Endodermal cell (in vitro differentiated cells): ENCODE measurements around the gene SYCN. TPM values are rescaled to one million over a fixed set of nuclear protein-coding genes. Genes with fewer than 3 reads are reported as not detected.
"Not testable (repeated sequence)": the region's sequence is repeated elsewhere in the genome, so short reads cannot be mapped to it uniquely, and the experiment has no call there.

Experiments used
- DNase-seq: peaks from one replicate; pipeline ENCODE4 v3.0.0-alpha.2; 2017
- H3K27ac ChIP-seq: 2 replicates; pipeline ENCODE4 v1.5.1; 2013; ENCODE audit warnings: mild to moderate bottlenecking, low read depth, low read length, moderate library complexity
- H3K27me3 ChIP-seq: 2 replicates; pipeline ENCODE4 v1.6.1; 2013; ENCODE audit warnings: mild to moderate bottlenecking, low read length, moderate library complexity; ENCODE audit not compliant: insufficient read depth, control insufficient read depth, poor library complexity, severe bottlenecking
- H3K36me3 ChIP-seq: 2 replicates; pipeline ENCODE4 v1.7.0; 2013; ENCODE audit warnings: mild to moderate bottlenecking, low read length, moderate library complexity; ENCODE audit not compliant: control insufficient read depth, insufficient read depth
- H3K4me1 ChIP-seq: one replicate; pipeline ENCODE4 v1.7.0; 2013; ENCODE audit warnings: low read length; ENCODE audit not compliant: control insufficient read depth, insufficient read depth
- H3K4me3 ChIP-seq: 2 replicates; pipeline ENCODE4 v1.5.1; 2013; ENCODE audit warnings: mild to moderate bottlenecking, low read length, moderate library complexity
- H3K9ac ChIP-seq: 2 replicates; pipeline ENCODE4 v1.6.1; 2013; ENCODE audit warnings: mild to moderate bottlenecking, low read length, moderate library complexity; ENCODE audit not compliant: poor library complexity, severe bottlenecking; ENCODE audit errors: extremely low read depth
- H3K9me3 ChIP-seq: 2 replicates; pipeline ENCODE4 v1.6.1; 2013; ENCODE audit warnings: mild to moderate bottlenecking, low read length, moderate library complexity; ENCODE audit not compliant: control insufficient read depth
- H3K27ac Mint-ChIP-seq: 2 replicates; pipeline ENCODE4 v1.8.0; 2020; ENCODE audit warnings: mixed read lengths
- H3K27me3 Mint-ChIP-seq: 2 replicates; pipeline ENCODE4 v1.8.0; 2021; ENCODE audit warnings: mild to moderate bottlenecking, mixed read lengths; ENCODE audit not compliant: insufficient read depth
- H3K36me3 Mint-ChIP-seq: 2 replicates; pipeline ENCODE4 v1.8.0; 2020; ENCODE audit warnings: low read depth, mixed read lengths
- H3K4me1 Mint-ChIP-seq: 2 replicates; pipeline ENCODE4 v1.8.0; 2020; ENCODE audit warnings: mixed read lengths
- H3K4me3 Mint-ChIP-seq: 2 replicates; pipeline ENCODE4 v1.8.0; 2020; ENCODE audit warnings: mild to moderate bottlenecking, moderate library complexity, mixed read lengths
- H3K9me3 Mint-ChIP-seq: 2 replicates; pipeline ENCODE4 v1.8.0; 2020; ENCODE audit warnings: mild to moderate bottlenecking, mixed read lengths
- WGBS, 2 experiments: methylation state at CpG; one replicate each; pipeline versions ENCODE4 v1.1.5 to v1.1.7; 2013; ENCODE audit warnings: missing lambda C conversion rate in 2 of 2, mixed read lengths in 1 of 2; ENCODE audit not compliant: insufficient coverage in 1 of 2, insufficient read length in 1 of 2; 5-methylcytosine and 5-hydroxymethylcytosine counted together
- total RNA-seq, 2 donors: library from RNA; stranded (reverse); fragmentation: NEBNext Ultra II Directional in 1 of 2; extraction: Animal tissue kit (Norgen Biotek cat#: 25700) in 1 of 2; gene quantifications; 2 replicates in 1 of 2; 3 replicates in 1 of 2; pipeline ENCODE4 v1.2.1, GENCODE V29; 2021
- TF ChIP-seq, protein P1 (sequence below): fragments of 200-600 bp; sonication (generic); conservative IDR thresholded peaks from 2 replicates; pipeline ENCODE4 v1.5.0; 2021; ENCODE audit warnings: antibody characterized with exemption, mild to moderate bottlenecking

The SYCN gene
- total RNA-seq, 2 donors from 2014 or later = not detected

DNA sequence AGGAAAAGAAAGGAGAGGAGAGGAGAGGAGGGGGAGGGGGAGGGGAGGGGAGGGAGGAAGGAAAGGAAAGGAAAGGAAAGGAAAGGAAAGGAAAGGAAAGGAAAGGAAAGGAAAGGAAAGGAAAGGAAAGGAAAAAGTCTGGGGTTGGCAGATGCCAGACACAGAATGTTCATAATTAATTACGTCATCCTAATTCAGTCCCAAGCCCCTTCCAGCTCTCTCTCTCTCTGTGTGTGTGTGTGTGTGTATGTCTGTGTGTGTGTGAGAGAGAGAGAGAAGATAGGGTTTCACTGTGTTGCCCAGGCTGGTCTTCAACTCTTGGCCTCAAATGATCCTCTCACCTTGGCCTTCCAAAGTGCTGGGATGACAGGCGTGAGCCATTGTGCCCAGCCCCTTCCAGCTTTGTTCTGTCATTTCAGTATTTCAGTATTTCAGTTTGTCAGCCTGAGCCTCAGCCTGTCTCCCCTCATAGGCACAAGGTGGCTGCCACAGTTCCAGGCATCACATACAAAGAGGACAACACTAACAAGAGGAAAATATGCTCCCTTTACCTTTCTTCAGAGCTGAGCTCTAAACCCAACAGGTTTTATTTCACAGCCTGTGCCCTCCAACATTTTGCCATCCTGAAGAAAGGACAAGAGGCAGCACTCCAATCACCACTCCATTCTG, 26.2 kb upstream of the SYCN start:
- Histone ChIP-seq H3K9ac (no peak overlapping the region), H3K27me3 (peaks cover 25% of the 10 kb centered on the region), H3K9me3 (no peaks in the 10 kb centered on the region), H3K4me1 (no peaks in the 10 kb centered on the region), H3K4me3 (no peak overlapping the region), H3K36me3 (no peaks in the 10 kb centered on the region), H3K27ac (no peak overlapping the region)
- H3K4me1 Mint-ChIP-seq = no peaks in the 10 kb centered on the region
- TF ChIP-seq, protein P1, sequence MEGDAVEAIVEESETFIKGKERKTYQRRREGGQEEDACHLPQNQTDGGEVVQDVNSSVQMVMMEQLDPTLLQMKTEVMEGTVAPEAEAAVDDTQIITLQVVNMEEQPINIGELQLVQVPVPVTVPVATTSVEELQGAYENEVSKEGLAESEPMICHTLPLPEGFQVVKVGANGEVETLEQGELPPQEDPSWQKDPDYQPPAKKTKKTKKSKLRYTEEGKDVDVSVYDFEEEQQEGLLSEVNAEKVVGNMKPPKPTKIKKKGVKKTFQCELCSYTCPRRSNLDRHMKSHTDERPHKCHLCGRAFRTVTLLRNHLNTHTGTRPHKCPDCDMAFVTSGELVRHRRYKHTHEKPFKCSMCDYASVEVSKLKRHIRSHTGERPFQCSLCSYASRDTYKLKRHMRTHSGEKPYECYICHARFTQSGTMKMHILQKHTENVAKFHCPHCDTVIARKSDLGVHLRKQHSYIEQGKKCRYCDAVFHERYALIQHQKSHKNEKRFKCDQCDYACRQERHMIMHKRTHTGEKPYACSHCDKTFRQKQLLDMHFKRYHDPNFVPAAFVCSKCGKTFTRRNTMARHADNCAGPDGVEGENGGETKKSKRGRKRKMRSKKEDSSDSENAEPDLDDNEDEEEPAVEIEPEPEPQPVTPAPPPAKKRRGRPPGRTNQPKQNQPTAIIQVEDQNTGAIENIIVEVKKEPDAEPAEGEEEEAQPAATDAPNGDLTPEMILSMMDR = no peak
- H3K9me3 Mint-ChIP-seq = no peaks in the 10 kb centered on the region
- WGBS, 2 experiments = 69 to 75% methylated on average over 1 of the region's 2 CpGs
- H3K4me3 Mint-ChIP-seq = no peak overlapping the region
- no peak overlapping the region for H3K27ac Mint-ChIP-seq
- H3K27me3 Mint-ChIP-seq = peaks cover 46% of the 10 kb centered on the region
- no peak for DNase-seq
- no peaks in the 10 kb centered on the region for H3K36me3 Mint-ChIP-seq

DNA sequence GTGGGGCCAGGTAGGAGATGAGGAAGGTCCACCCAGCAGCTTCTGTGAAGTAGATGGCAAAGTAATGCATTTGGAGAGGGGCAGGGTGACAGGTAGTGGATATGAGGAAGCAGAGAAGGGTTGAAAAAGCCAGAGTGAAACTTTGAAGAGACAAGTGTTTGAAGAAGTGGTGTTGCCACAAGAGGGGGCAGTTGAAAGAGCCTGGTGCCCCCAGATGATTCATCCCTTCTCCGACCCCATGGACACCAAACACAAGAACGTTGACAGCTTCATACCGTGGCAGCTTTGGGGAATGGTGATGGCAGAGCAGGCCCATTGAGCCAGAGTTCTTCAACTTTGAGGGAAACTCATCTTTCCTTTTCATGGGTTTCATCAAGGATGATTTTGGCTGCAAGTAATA, 20.8 kb upstream of the SYCN start:
- TF ChIP-seq, protein P1 = peak; percentile 51
- H3K9me3 Mint-ChIP-seq = no peaks in the 10 kb centered on the region
- no peaks in the 10 kb centered on the region for H3K36me3 Mint-ChIP-seq
- no peak overlapping the region for H3K27ac Mint-ChIP-seq
- Histone ChIP-seq H3K36me3 (no peaks in the 10 kb centered on the region), H3K27ac (no peak overlapping the region), H3K4me3 (no peak overlapping the region), H3K27me3 (peaks cover 14% of the 10 kb centered on the region), H3K9ac (no peak overlapping the region), H3K9me3 (no peaks in the 10 kb centered on the region), H3K4me1 (no peaks in the 10 kb centered on the region)
- peak; percentile 64 for DNase-seq
- no peaks in the 10 kb centered on the region for H3K4me1 Mint-ChIP-seq
- H3K4me3 Mint-ChIP-seq = no peak overlapping the region
- peaks cover 50% of the 10 kb centered on the region for H3K27me3 Mint-ChIP-seq
- 25 to 48% methylated on average over 2 to 3 of the region's 3 CpGs for whole genome bisulfite sequencing, 2 experiments

DNA sequence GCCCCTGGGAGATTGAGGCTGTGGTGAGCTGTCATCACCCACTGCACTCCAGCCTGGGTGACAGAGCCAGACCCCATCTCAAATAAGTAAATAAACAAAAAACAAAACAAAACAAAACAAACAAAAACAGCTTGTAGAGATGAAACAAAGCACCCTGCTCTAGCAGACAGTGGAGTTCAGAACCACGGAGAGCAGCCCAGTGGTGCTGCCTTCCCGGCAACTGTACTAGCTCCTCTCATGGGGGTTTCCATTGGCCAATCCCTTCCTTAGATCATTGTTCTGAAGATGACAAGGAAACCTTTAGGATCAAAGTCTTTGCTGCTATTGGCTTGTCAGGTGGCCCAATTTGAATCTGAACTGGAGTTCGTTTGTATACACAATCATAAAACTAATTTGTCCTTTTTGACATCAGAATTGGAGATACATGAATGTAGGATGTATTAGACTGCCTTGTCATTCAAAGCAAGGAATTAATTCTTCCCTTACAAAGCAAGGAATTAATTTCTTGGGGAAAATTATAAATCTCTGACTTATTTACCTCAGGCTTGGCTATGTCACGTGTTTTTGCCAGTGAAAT, 19.7 kb upstream of the SYCN start:
- H3K9me3 ChIP-seq = no peaks in the 10 kb centered on the region
- 9 to 34% methylated on average over 2 to 4 of the region's 4 CpGs for WGBS, 2 experiments
- DNase-seq = peak; percentile 87
- H3K9ac ChIP-seq = no peak overlapping the region
- Mint-ChIP-seq H3K4me1 (no peaks in the 10 kb centered on the region), H3K4me3 (no peak overlapping the region), H3K27ac (no peak overlapping the region), H3K9me3 (no peaks in the 10 kb centered on the region), H3K27me3 (peaks cover 53% of the 10 kb centered on the region), H3K36me3 (no peaks in the 10 kb centered on the region)
- H3K36me3 ChIP-seq = no peaks in the 10 kb centered on the region
- H3K4me1 ChIP-seq = no peaks in the 10 kb centered on the region
- peaks cover 14% of the 10 kb centered on the region for H3K27me3 ChIP-seq
- TF ChIP-seq, protein P1 = no peak
- H3K4me3 ChIP-seq = no peak overlapping the region
- H3K27ac ChIP-seq = no peak overlapping the region

DNA sequence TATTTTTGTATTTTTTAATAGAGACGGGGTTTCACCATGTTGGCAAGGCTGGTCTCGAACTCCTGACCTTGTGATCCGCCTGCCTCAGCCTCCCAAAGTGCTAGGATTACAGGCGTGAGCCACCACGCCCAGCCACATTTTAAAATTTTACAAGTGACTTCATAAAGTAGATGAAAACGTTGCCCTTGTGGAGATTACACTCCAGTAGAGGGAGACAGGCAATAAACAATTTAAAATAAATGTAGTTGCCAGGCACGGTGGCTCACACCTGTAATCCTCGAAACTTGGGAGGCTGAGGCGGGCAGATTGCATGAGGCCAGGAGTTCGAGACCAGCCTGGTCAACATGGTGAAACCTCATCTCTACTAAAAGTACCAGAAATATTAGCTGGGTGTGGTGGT, 15.0 kb upstream of the SYCN start:
- DNase-seq, H3K4me3 Mint-ChIP-seq, H3K27ac Mint-ChIP-seq, H3K4me1 Mint-ChIP-seq, H3K27me3 ChIP-seq, H3K4me3 ChIP-seq, H3K36me3 Mint-ChIP-seq, H3K27ac ChIP-seq, H3K9ac ChIP-seq, H3K9me3 ChIP-seq, H3K4me1 ChIP-seq, H3K36me3 ChIP-seq: not testable (repeated sequence)
- peaks cover 46% of the 10 kb centered on the region for H3K27me3 Mint-ChIP-seq
- WGBS, 2 experiments = 70 to 72% methylated on average over 9 to 10 of the region's 10 CpGs
- H3K9me3 Mint-ChIP-seq = peaks cover 12% of the 10 kb centered on the region
